PC-3 (cell line): ENCODE results near the gene COPS6. TPM values are rescaled to one million over a fixed set of nuclear protein-coding genes. Genes with fewer than 3 reads are reported as not detected.
A peak's percentile ranks its signal among the peaks of the same experiment; 100 is the strongest.

Experiments used
- ATAC-seq: fragments of 200-7000 bp; cut with Tn5 transposase; 2 replicates; pipeline ENCODE4 v1.9.1; 2020; ENCODE audit warnings: mild to moderate bottlenecking, moderate library complexity
- BruUV-seq: library from RNA; stranded (reverse); fragments of 400-500 nt; replicated peaks from 2 replicates; lab custom pipeline; 2021; lab: Mats Ljungman, UMichigan
- CTCF ChIA-PET: fragments of 300-600 bp; sonication (Branson Sonifier 250); formaldehyde crosslinking; loops from one replicate; lab custom pipeline; 2022; ENCODE audit warnings: antibody characterized with exemption; lab: Charles Lee
- POLR2A ChIA-PET: fragments of 300-600 bp; sonication (Branson Sonifier 250); formaldehyde crosslinking; loops from one replicate; lab custom pipeline; 2022; ENCODE audit warnings: antibody characterized with exemption; ENCODE audit not compliant: unreplicated experiment; lab: Charles Lee
- DNase-seq: peaks from one replicate; pipeline ENCODE4 v3.0.0-alpha.2; 2015
- H2AFZ ChIP-seq: fragments of 300-600 bp; sonication (generic); 2 replicates; pipeline ENCODE4 v1.6.0; 2016; ENCODE audit warnings: antibody characterized with exemption, low read length
- H3F3A ChIP-seq: fragments of 300-600 bp; sonication (generic); one replicate; pipeline ENCODE4 v1.6.0; 2017; ENCODE audit warnings: antibody characterized with exemption, low read length, control low read depth, mild to moderate bottlenecking; ENCODE audit not compliant: unreplicated experiment
- H3K27ac ChIP-seq: fragments of 300-600 bp; sonication (generic); 2 replicates; pipeline ENCODE4 v1.5.1; 2016; ENCODE audit warnings: mild to moderate bottlenecking, low read length
- H3K27me3 ChIP-seq: fragments of 300-600 bp; sonication (generic); 2 replicates; pipeline ENCODE4 v1.6.1; 2016; ENCODE audit warnings: low read length, mixed read lengths
- H3K36me3 ChIP-seq: fragments of 300-600 bp; sonication (generic); 2 replicates; pipeline ENCODE4 v1.6.1; 2016; ENCODE audit warnings: low read depth, mixed run types, low read length, mixed read lengths
- H3K4me1 ChIP-seq: fragments of 300-600 bp; sonication (generic); 2 replicates; pipeline ENCODE4 v1.5.1; 2016; ENCODE audit warnings: low read length; ENCODE audit not compliant: insufficient read depth
- H3K4me2 ChIP-seq: fragments of 300-600 bp; sonication (generic); 2 replicates; pipeline ENCODE4 v1.6.0; 2016; ENCODE audit warnings: low read length
- H3K4me3 ChIP-seq: fragments of 300-600 bp; sonication (generic); 2 replicates; pipeline ENCODE4 v1.5.1; 2016; ENCODE audit warnings: mild to moderate bottlenecking, low read length, mixed read lengths
- H3K79me2 ChIP-seq: fragments of 300-600 bp; sonication (generic); 2 replicates; pipeline ENCODE4 v1.6.1; 2017; ENCODE audit warnings: low read length, mixed read lengths
- H3K9ac ChIP-seq: fragments of 300-600 bp; sonication (generic); 2 replicates; pipeline ENCODE4 v1.6.0; 2016; ENCODE audit warnings: mild to moderate bottlenecking, low read length
- H3K9me2 ChIP-seq: fragments of 300-600 bp; sonication (generic); replicated peaks from 2 replicates; pipeline ENCODE4 v1.6.1; 2016; ENCODE audit warnings: mixed run types, low read length, mixed read lengths
- H3K9me3 ChIP-seq: fragments of 300-600 bp; sonication (generic); 2 replicates; pipeline ENCODE4 v1.6.1; 2016; ENCODE audit warnings: low read length, mixed read lengths
- H4K20me1 ChIP-seq: fragments of 300-600 bp; sonication (generic); 2 replicates; pipeline ENCODE4 v1.6.1; 2016; ENCODE audit warnings: low read length, mixed read lengths
- CTCF ChIP-seq: fragments of 300-600 bp; sonication (generic); conservative IDR thresholded peaks from 2 replicates; pipeline ENCODE4 v1.5.1; 2017; ENCODE audit warnings: antibody characterized with exemption, low read depth, mild to moderate bottlenecking, low read length
- EZH2 ChIP-seq: fragments of 300-600 bp; sonication (generic); IDR thresholded peaks from one replicate; pipeline ENCODE4 v1.6.1; 2017; ENCODE audit warnings: antibody characterized with exemption, mild to moderate bottlenecking, low read length; ENCODE audit not compliant: unreplicated experiment
- EZH2phosphoT487 ChIP-seq: fragments of 300-600 bp; sonication (generic); IDR thresholded peaks from 2 replicates; pipeline ENCODE4 v1.6.1; 2018; ENCODE audit warnings: mild to moderate bottlenecking, antibody characterized with exemption, low read length, borderline replicate concordance
- intact Hi-C: fragments of 100-400 bp; cut with micrococcal nuclease; formaldehyde crosslinking; loops from 2 replicates; pipeline ENCODE4 v1.9.0; 2023
- total RNA-seq: library from RNA; depleted of rRNA; stranded (reverse); fragments of >200 nt; gene quantifications from 2 replicates; pipeline ENCODE4 v1.2.3, GENCODE V29; 2014

Gene COPS6
- total RNA-seq, 1 experiment from 2014 or later, result 110 TPM

GRCh38 chr7:100091411-100092181 is 2.8 kb downstream of the COPS6 start:
- TF ChIP-seq EZH2, result no peak
- no peak for TF ChIP-seq EZH2phosphoT487
- no peak for TF ChIP-seq CTCF

GRCh38 chr7:100093054-100093453 is 4.3 kb downstream of the COPS6 start:
- BruUV-seq, result TSS peak; percentile 18
- DNase-seq, result no peak
- no peak for TF ChIP-seq EZH2phosphoT487
- no peak for TF ChIP-seq EZH2
- no peak for TF ChIP-seq CTCF
- H3K36me3 ChIP-seq, result peaks cover 64% of the 10 kb centered on the region
- no peaks in the 10 kb centered on the region for H3K9me2 ChIP-seq
- intact Hi-C loops, result no loop called here
- ATAC-seq, result no peak
- no peak overlapping the region for H3K4me2 ChIP-seq
- no peak overlapping the region for H3K27ac ChIP-seq
- H3K27me3 ChIP-seq, result no peaks in the 10 kb centered on the region
- CTCF ChIA-PET, result no interaction called here
- no peak overlapping the region for H2AFZ ChIP-seq
- H3K79me2 ChIP-seq, result peaks cover 37% of the 10 kb centered on the region
- no peak overlapping the region for H3K4me3 ChIP-seq
- H3K4me1 ChIP-seq, result peaks cover 15% of the 10 kb centered on the region
- no peak overlapping the region for H3K9ac ChIP-seq
- peaks cover 10% of the 10 kb centered on the region; the same call in 1 of the 2 replicates for H4K20me1 ChIP-seq
- no peaks in the 10 kb centered on the region for H3K9me3 ChIP-seq
- POLR2A ChIA-PET, result no interaction called here
- H3F3A ChIP-seq, result no peaks in the 10 kb centered on the region

More at GRCh38 chr7:100091411-100092181, 2.8 kb downstream of the COPS6 start:
- intact Hi-C loops, result no loop called here
- CTCF ChIA-PET, result no interaction called here
- BruUV-seq, result no TSS peak
- DNase-seq (no peak), ATAC-seq (no peak)
- POLR2A ChIA-PET, result no interaction called here
- H3K27me3 ChIP-seq, result no peaks in the 10 kb centered on the region
- no peak overlapping the region for H3K27ac ChIP-seq
- no peaks in the 10 kb centered on the region for H3K9me2 ChIP-seq
- peaks cover 51% of the 10 kb centered on the region for H3K36me3 ChIP-seq
- no peak overlapping the region for H2AFZ ChIP-seq
- peaks cover 29% of the 10 kb centered on the region for H3K4me1 ChIP-seq
- no peaks in the 10 kb centered on the region for H3K9me3 ChIP-seq
- H4K20me1 ChIP-seq, result peaks cover 4% of the 10 kb centered on the region; the same call in 1 of the 2 replicates
- H3F3A ChIP-seq, result no peaks in the 10 kb centered on the region
- H3K4me2 ChIP-seq, result no peak overlapping the region
- H3K79me2 ChIP-seq, result peaks cover 28% of the 10 kb centered on the region
- H3K4me3 ChIP-seq, result no peak overlapping the region
- no peak overlapping the region for H3K9ac ChIP-seq

GRCh38 chr7:100093498-100093897 is 4.7 kb downstream of the COPS6 start:
- POLR2A ChIA-PET, result no interaction called here
- ATAC-seq, result no peak

More at GRCh38 chr7:100093498-100093897, 4.7 kb downstream of the COPS6 start:
- Histone ChIP-seq H3K9me3 (no peaks in the 10 kb centered on the region), H3K36me3 (peaks cover 68% of the 10 kb centered on the region), H3K4me1 (peaks cover 11% of the 10 kb centered on the region), H3K27ac (no peak overlapping the region), H3K4me3 (no peak overlapping the region), H2AFZ (no peak overlapping the region), H3F3A (no peaks in the 10 kb centered on the region), H3K9me2 (no peaks in the 10 kb centered on the region), H3K9ac (no peak overlapping the region), H4K20me1 (peaks cover 14% of the 10 kb centered on the region; the same call in 1 of the 2 replicates), H3K79me2 (peaks cover 37% of the 10 kb centered on the region), H3K27me3 (no peaks in the 10 kb centered on the region), H3K4me2 (no peak overlapping the region)
- no TSS peak for BruUV-seq
- intact Hi-C loops, result no loop called here
- DNase-seq, result no peak
- no peak for TF ChIP-seq CTCF
- no peak for TF ChIP-seq EZH2
- TF ChIP-seq EZH2phosphoT487, result no peak
- CTCF ChIA-PET, result no interaction called here
